ENCODE results near the gene OR4N2.
"Not testable (repeated sequence)": the region's sequence is repeated elsewhere in the genome, so short reads cannot be mapped to it uniquely, and the experiment has no call there.

The OR4N2 gene, protein sequence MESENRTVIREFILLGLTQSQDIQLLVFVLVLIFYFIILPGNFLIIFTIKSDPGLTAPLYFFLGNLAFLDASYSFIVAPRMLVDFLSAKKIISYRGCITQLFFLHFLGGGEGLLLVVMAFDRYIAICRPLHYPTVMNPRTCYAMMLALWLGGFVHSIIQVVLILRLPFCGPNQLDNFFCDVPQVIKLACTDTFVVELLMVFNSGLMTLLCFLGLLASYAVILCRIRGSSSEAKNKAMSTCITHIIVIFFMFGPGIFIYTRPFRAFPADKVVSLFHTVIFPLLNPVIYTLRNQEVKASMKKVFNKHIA

DNA sequence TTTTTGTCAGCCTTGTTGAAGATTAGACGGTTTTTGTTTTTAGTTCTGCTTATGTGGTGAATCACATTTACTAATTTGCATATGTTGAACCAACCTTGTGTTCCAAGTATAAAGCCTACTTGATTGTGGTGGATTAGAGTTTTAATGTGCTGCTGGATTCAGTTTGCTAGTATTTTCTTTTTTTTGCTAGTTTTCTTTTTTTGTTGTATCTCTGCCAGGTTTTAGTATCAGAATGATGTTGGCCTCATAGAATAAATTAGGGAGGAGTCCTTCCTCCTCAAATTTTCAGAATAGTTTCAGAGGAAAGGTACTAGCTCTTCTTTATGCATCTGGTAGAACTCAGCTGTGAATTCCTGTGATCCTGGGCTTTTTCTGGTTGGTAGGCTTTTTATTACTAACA lies at the start of gene OR4N2:
Gene OR4N2, plus strand, starts transcription at position 301 of the 400 bp plus-strand sequence. CDS start 23,679 bp downstream, outside the sequence.
- DNase-seq: not testable (repeated sequence)

DNA sequence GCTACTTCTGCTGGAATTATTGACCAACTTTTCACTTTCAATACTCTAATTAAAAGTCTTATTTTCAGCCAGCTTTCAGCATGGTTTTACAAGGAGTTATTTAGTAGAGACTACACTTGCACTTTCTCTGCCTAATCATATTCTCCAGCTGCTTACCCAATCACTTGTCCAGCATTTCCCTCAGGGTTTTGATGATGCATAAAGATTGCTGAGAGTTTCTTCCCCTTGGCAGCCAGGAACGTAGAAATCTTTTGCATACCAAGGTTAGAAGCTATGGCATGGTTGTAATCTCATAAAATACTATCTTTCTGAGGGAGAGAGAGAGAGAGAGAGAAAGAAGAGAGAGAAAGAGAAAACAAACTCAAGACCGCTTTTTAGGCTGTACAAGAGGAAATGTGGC lies 49.4 kb upstream of the OR4N2 start:
- no peak for DNase-seq

DNA sequence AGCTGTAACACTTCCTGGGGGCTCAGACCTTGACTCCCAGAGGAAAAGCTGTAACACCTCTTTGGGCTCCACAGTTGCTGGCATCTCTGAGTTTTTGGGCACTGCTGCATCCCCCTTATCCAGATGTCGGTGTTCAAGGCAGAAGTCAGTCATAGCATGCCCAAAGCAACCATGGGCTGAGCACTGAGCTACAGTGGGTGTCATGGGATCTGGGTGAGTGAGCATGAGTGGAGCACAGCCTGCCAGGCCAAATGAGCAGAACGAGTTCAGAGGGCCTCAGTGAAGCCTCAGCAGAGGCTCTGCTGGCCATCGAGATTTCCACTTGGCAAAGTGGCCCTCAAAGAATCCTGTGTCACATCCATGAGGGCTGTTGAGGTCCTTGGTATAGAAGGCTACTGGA lies 32.1 kb upstream of the OR4N2 start:
- not testable (repeated sequence) for DNase-seq

DNA sequence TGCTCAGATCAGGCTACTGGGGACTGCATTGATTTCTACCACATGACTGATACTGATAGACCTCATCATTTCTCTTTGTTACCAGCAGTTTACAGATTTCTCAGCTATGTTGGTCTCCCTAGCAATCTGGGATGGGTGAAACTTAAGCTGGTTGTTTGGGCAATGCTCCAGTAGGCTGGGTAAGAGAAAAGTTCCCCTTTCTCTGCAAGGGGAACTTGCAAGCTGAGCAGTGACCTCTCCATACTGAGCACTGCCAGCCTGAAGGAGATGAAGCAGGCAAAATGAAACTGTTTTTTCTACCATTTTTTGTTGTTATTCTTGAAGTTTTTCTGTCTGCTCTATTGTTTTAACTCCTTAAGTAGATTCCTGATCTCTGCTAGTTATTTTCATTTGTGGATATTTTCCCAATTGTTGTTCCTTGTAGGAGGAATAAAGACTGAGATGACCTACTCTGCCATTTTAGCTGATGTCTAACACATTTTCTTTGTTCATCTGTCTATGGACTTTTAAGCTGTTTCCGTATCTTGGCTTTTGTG lies 31.6 kb upstream of the OR4N2 start:
- DNase-seq: no peak

DNA sequence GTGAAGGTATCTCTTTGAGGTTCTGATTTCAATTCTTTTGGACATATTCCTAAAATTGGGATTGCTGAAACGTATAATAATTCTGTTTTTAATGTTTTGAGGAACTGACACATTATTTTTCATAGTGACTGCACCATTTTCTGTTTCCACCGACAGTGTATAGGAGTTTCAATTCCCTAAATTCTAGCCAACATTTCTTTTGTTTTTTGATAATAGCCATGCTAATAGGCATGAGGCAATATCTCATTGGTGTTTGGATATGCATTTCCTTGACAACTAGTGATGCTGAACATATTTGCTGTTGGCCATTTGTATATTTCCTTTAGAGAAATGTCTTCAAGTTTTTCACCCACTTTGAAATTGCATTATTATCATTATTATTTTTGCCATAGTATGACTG lies 31.1 kb upstream of the OR4N2 start:
- DNase-seq: not testable (repeated sequence)

DNA sequence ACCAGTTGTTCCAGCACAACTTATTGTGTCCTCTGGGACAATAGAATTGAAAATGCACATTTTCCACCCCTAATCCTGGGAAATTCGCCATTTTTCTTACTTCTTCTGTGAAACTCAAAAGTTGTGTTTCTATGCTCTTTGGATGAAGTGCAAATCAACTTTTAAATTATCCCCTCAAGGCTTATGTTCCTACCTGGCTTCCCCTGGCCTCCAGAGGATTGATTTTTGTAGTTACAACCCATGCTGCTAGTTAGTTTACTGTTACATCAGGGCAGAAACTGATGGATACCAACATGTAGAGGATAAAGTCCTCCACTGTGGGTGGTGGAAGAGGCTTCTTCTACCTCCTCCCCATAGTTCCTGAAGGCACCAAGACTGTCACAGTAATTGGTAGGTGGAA lies 30.4 kb upstream of the OR4N2 start, which contains the start of gene OR4M1:
Gene OR4M1, plus strand, starts transcription at position 301 of the 400 bp plus-strand sequence. CDS start 6,819 bp downstream, outside the sequence.
- not testable (repeated sequence) for DNase-seq

DNA sequence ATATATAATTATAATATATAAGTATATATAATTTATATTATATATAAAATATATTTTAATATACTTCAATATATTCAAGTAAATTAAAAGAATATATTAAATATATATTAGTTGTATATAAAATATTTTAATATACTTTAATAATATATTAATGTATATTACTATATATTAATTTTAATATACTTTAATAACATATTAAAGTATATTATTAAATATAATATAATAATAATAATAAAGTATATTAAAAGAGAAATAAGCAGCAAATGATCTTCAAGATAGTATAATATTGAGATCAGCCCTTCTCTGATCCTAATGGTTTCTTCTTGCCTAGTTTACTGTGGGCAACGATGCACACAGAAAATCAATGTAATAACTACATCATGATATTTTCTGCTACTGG lies 28.0 kb upstream of the OR4N2 start:
- no peak for DNase-seq

DNA sequence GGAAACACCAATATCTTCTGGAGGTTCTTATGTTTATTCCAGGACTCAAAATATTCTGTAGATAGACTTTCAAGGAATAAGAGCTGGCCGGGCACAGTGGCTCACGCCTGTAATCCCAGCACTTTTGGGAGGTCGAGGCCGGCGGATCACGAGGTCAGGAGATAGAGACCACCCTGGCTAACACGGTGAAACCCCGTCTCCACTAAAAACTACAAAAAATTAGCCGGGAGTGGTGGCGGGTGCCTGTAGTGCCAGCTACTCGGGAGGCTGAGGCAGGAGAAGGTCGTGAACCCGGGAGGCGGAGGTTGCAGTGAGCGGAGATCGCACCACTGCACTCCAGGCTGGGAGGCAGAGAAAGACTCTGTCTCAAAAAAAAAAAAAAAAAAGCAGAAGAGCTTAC lies 17.7 kb upstream of the OR4N2 start:
- not testable (repeated sequence) for DNase-seq

DNA sequence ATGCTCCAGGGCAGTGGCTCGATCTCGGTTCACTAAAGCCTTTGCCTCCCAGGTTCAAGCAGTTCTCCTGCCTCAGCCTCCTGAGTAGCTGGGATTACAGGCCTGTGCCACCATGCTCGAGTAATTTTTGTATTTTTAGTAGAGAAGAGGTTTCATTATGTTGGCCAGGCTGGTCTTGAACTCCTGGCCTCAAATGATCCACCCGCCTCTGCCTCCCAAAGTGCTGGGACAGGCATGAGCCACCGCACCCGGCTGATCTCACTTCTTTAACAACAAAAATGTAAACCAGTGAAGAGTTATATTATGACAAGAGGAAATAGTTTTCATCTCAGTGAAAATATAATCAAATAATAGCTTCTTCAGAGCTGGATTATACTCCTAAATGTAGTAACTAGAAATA lies 16.3 kb upstream of the OR4N2 start:
- not testable (repeated sequence) for DNase-seq

DNA sequence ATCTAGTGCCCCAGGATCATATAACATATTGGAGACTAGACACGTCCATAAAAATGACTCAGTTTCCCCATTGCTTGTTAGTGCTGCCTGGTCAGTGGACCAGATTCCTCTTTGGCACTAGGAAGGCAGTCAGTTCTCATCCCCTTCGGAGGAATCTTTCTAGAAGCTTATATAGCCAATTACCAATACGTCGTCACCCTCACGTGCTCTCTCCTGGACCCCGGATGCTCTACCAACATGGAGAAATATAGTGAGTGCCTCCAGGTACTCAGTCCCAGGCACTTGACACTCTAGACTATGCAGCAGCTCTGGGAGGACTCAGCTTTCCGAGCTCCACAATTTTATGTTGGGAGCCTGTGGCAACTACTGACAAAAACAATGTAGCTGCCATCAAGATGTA lies 15.4 kb upstream of the OR4N2 start:
- not testable (repeated sequence) for DNase-seq

DNA sequence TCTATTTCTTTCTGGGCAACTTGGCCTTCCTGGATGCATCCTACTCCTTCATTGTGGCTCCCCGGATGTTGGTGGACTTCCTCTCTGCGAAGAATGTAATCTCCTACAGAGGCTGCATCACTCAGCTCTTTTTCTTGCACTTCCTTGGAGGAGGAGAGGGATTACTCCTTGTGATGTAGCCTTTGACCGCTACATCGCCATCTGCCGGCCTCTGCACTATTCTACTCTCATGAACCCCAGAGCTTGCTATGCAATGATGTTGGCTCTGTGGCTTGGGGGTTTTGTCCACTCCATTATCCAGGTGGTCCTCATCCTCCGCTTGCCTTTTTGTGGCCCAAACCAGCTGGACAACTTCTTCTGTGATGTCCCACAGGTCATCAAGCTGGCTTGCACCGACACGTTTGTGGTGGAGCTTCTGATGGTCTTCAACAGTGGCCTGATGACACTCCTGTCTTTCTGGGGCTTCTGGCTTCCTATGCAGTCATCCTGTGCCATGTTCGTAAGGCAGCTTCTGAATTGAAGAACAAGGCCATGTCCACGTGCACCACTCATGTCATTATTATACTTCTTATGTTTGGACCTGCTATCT lies 7.0 kb upstream of the OR4N2 start:
- not testable (repeated sequence) for DNase-seq

DNA sequence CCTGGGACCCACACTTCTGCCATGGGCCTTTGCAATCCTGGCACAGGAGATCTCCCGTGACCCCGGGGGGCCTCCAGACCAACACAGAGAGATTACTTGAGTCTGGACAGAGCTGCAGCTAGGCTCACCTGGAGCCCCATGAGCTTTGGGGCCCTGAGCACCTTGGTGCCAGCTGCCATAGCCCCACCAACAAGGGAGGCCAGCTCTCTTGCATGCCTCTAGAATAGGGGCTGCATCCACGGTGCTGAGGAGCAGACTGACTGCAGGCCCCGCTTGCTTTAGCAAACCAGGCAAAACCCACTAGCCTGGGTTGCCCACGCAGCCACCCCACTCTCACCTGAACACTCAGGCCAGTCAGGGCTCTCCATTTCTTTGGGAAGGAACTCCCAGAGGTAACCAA lies 3.7 kb upstream of the OR4N2 start:
- DNase-seq: no peak

DNA sequence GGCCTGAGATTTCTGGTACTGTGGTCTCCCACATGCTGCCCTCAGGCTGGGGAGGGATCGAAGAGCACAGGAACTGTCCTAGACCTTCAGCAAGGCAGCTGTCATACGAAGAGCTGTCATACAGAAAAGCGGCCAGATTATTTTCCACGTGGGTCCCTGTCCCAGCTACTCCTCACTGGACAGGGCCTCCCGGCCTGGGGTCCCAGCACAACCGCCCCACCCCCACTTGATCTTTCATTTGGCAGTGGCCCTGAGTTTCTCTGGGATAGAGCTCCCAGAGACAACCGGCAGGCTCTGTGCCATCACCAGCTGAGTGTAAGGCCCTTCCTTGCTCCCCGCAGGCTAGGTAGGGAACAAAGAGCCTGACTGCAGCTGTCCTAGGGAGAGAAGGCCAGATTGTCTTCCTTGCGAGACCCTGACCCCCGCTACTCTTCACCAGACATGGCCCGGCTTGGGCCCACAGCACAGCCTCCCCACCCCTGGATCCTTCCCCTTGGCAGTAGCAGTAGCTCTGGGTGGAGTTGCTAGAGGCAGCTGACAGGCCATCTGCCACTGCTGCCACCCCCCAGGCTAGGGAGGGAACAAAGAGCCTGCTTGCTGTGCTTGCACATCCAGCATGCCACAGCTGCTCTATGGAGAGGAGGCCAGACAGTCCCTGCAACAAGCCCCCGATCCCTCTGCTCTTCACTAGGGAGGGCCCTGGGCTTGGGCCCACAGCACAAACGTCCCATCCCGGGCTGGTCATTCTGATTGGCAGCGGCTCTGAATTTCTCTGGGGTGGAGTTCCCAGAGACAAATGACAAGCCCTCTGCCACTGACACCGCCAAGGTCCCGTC lies 3.1 kb upstream of the OR4N2 start:
- peak; percentile 24 for DNase-seq

DNA sequence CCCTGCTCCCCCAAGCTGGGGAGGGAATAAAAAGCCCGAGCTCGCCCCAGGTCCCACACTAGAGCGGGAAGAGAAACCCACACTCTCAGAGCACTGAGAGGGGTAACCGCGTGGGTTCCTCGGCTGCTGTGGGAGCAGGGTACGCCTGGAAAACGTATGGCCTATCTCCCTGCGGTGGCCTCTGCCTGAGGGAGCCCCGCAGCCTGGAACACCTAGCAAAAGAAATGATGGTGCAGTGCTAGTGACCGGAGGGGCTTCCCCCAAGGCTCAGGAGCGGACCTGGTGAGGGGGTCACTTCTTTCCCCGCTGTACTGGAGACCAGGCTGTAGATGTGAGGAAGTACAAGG lies 2.5 kb upstream of the OR4N2 start:
- no peak for DNase-seq

DNA sequence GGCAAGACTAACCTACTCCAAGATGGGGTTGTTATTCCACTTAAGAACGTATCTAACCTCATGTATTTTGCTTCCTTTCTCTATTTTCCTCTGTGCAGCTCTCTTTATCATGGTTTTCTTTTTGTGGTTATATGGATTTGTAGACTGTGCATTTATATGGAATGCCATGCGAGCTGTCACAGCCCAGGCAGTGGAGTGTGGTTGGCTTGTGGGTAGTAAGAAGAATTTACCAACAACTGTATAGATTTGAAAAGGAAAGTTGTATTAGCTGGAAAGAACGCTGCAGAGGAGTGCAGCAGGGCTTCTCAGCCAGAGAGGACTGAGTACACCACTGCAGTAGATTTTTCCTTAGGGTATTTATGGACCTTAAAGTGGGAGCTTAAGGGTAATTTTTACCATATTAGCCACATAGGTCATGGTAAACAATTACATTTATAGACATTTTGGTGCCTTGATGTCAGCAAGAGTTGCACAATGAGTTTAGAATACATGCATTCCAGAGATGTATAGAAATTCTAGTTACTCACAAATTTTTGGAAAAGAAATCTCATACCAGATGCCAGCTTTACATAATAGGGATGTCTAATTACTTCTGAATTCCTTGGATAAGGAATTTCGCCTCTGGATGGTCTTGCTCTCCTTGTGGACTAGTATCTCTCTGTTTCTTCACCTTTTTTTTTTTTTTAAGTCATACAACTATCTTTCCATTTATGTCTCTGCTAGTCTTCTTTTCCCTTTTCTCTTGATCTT lies 9.8 kb downstream of the OR4N2 start:
- not testable (repeated sequence) for DNase-seq

DNA sequence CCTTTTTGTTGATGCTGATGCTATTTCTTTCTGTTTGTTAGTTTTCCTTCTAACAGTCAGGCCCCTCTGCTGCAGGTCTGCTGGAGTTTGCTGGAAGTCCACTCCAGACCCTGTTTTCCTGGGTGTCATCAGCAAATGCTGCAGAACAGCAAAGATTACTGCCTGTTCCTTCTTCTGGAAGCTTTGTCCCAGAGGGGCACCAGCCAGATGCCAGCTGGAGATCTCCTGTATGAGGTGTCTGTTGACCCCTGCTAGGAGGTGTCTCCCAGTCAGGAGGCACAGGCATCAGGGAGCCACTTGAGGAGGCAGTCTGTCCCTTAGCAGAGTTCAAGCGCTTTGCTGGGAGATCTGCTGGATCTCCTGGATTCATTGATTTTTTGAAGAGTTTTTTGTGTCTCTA lies 16.3 kb downstream of the OR4N2 start:
- DNase-seq: not testable (repeated sequence)

DNA sequence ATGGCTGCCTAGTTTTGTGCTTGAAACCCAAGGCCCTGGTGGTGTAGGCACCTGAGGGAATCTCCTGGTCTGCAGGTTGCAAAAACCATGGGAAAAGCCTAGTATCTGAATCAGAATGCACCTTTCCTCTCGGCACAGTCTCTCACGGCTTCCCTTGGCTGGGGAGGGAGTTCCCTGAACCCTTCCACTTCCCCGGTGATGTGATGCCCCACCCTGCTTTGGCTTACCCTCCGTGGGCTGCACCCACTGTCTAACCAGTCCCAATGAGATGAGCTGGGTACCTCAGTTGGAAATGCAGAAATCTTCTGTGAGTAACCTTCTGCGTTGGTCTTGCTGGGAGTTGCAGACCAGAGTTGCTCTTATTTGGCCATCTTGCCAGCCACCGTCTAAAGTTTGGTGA lies 17.4 kb downstream of the OR4N2 start:
- DNase-seq: not testable (repeated sequence)

DNA sequence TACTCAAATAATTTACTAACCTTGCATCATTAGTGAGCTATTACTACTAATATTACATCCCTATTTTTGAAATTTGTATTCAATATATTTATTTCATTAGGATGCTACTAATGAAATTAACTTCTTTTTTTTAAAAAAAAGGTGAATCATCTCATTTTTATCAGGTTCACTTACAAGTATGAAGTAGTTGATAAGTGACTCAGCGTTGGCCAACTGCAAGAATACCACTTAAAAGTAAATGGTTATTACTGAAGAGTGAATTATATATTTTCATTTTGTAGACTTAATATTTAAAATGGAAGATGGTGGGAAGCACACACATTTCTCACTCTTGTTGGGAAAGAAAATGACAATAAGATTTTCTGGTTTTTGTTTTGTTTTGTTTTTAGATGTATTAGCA lies 19.6 kb downstream of the OR4N2 start:
- no peak for DNase-seq

DNA sequence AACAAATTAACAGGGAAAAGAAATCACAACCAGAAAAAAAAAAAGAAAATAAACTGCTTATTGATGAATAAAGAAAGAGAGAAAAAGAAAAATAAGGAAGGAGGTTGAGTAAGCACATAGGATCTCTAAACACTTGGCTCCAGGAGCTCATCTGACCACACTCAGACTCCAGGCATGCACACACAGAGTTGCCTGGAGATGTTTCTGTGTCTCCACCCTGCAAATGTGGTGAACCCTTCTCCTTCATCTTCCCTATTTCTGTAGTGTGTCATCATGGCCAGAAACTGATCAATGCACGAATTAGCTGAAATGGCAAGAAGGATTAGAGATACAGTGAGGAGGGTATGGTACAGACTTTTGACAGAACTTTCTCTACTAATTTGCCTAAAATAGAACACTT lies 20.2 kb downstream of the OR4N2 start:
- DNase-seq: no peak

DNA sequence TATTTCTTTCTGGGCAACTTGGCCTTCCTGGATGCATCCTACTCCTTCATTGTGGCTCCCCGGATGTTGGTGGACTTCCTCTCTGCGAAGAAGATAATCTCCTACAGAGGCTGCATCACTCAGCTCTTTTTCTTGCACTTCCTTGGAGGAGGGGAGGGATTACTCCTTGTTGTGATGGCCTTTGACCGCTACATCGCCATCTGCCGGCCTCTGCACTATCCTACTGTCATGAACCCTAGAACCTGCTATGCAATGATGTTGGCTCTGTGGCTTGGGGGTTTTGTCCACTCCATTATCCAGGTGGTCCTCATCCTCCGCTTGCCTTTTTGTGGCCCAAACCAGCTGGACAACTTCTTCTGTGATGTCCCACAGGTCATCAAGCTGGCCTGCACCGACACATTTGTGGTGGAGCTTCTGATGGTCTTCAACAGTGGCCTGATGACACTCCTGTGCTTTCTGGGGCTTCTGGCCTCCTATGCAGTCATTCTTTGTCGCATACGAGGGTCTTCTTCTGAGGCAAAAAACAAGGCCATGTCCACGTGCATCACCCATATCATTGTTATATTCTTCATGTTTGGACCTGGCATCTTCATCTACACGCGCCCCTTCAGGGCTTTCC lies 24.2 kb downstream of the OR4N2 start:
- DNase-seq: not testable (repeated sequence)

DNA sequence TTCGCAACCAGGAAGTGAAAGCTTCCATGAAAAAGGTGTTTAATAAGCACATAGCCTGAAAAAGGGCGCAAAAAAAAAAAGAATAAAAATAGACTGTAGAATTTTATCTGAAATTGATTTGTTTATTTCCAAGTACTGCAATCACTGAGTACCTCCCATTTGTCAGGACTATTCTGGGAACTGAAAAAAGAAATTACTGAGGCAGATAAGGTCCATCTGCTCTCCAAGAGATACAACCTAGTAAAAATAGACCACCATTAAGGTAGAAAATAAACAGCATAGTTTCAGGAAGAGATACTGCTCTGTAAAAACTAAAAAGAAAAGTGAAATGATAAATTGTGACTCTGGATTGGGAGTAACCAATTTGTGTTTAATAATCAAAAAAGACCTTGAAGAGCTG lies 24.7 kb downstream of the OR4N2 start:
- DNase-seq: no peak

DNA sequence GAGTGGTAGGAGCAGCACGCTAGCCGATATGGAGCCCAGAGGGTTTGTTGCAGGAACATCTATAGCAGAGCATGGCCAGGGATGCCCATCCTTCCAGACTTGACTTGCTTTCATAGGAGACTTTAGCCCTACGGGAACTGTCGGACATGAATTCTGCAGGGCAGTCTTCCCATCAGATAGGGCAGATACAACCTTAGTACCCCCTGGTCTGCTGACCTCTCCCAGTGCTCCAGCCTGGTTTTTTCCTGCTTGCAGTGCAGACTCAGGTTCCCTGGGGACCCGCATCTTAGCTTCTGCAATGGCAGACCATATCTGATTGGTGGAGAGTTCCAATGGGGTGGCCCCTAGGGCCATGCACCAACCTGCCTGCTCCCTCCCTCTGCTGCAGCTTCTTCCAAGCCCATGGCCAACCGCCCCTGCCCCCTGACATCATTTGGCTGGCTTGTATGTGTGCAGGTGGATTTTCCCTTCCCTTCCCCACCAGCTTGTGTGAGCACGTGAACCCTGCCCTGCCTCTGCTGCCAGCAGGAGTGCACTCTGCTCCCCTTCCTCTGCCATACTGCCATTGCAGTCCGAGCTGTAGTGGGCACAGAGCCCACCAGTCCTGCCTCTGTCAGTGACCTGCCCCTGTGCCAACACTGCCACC lies 30.8 kb downstream of the OR4N2 start:
- DNase-seq: not testable (repeated sequence)

All from NCI-H524 treated with DMSO at 0.1 percent for 48 hours (cell line).